ENCODE measurements around the gene ADAMTS15. TPM values are rescaled to one million over a fixed set of nuclear protein-coding genes. Genes with fewer than 3 reads are reported as not detected.
A peak's percentile ranks its signal among the peaks of the same experiment; 100 is the strongest.

The ADAMTS15 gene
- total RNA-seq, 2 experiments from 2014 or later, result not detected

- ATAC-seq (no peak), DNase-seq (no peak)
- H3K27ac Mint-ChIP-seq, result no peak overlapping the region
- TF ChIP-seq CTCF (IDR thresholded peaks at IDR 0.05), result no peak
- no peaks in the 10 kb centered on the region for H3K9me3 Mint-ChIP-seq
- H3K36me3 Mint-ChIP-seq (ENCODE audit: low read depth), result no peaks in the 10 kb centered on the region
- H3K27me3 Mint-ChIP-seq, result peaks cover 45% of the 10 kb centered on the region
- CTCF ChIA-PET, result interaction anchor here (0.7 to 10.6 kb wide), 2 partner anchors 216 to 431 kb away, joined by 3 to 279 read pairs; no protein-coding TSS in a partner anchor
- intact Hi-C loops (cut with micrococcal nuclease), result no loop called here
- POLR2A ChIA-PET, result interaction anchor here (0.7 kb wide), 1 partner anchor 22 kb away, joined by 3 read pairs; no protein-coding TSS in a partner anchor
- peaks cover 7% of the 10 kb centered on the region for H3K4me1 Mint-ChIP-seq (ENCODE audit: low read depth)
- H3K4me3 Mint-ChIP-seq, result no peak overlapping the region
These were observed 19.2 kb upstream of the ADAMTS15 start for GRCh38 chr11:130429120-130429681.

GRCh38 chr11:130429983-130430382, 18.5 kb upstream of the ADAMTS15 start:
- ChIA-PET POLR2A (no interaction called here), CTCF (interaction anchor here (0.6 to 10.6 kb wide), 5 partner anchors 13 to 440 kb away, joined by 3 to 279 read pairs (median 4); no protein-coding TSS in a partner anchor)
- DNase-seq (no peak), ATAC-seq (no peak)
- no peak for TF ChIP-seq CTCF (IDR thresholded peaks at IDR 0.05)
- intact Hi-C loops (cut with micrococcal nuclease), result loop anchor here (5.0 kb wide), 1 partner anchor 218 kb away; no protein-coding TSS in a partner anchor
- H3K4me1 Mint-ChIP-seq (ENCODE audit: low read depth), result peaks cover 7% of the 10 kb centered on the region
- H3K36me3 Mint-ChIP-seq (ENCODE audit: low read depth), result no peaks in the 10 kb centered on the region
- no peaks in the 10 kb centered on the region for H3K9me3 Mint-ChIP-seq
- H3K4me3 Mint-ChIP-seq, result no peak overlapping the region
- peaks cover 43% of the 10 kb centered on the region for H3K27me3 Mint-ChIP-seq
- no peak overlapping the region for H3K27ac Mint-ChIP-seq

DNA sequence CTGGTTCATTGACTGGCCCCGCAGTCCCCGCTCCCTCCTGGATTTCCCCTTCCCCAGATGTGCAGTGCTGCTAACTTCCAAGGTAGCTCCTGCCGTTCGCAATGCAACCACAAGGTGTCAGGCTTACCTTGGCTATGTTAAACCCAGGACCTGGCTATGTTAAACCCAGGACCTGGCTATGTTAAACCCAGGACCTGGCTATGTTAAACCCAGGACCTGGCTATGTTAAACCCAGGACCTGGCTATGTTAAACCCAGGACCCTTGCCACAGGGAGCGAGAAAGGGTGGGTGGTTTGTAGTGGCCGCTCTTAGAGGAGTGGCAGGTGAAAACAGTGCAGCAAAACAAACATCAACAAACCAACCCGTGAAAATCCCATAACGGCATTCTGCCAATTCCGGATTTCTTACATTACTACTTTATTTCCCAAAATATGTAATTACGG, 17.1 kb upstream of the ADAMTS15 start:
- ATAC-seq (peak; percentile 64), DNase-seq (peak; percentile 86)
- CTCF ChIA-PET, result interaction anchor here (0.7 to 10.6 kb wide), 22 partner anchors 10 to 478 kb away, joined by 3 to 279 read pairs (median 4); no protein-coding TSS in a partner anchor
- POLR2A ChIA-PET, result no interaction called here
- peaks cover 40% of the 10 kb centered on the region for H3K27me3 Mint-ChIP-seq
- peaks cover 7% of the 10 kb centered on the region for H3K4me1 Mint-ChIP-seq (ENCODE audit: low read depth)
- H3K27ac Mint-ChIP-seq, result no peak overlapping the region
- no peaks in the 10 kb centered on the region for H3K9me3 Mint-ChIP-seq
- no peaks in the 10 kb centered on the region for H3K36me3 Mint-ChIP-seq (ENCODE audit: low read depth)
- TF ChIP-seq CTCF (IDR thresholded peaks at IDR 0.05), result peak; percentile 64
- intact Hi-C loops (cut with micrococcal nuclease), result loop anchor here (5.0 kb wide), 1 partner anchor 219 kb away; no protein-coding TSS in a partner anchor
- no peak overlapping the region for H3K4me3 Mint-ChIP-seq

- Mint-ChIP-seq H3K4me3 (no peak overlapping the region), H3K9me3 (no peaks in the 10 kb centered on the region), H3K27me3 (peaks cover 36% of the 10 kb centered on the region), H3K4me1 (ENCODE audit: low read depth) (peaks cover 7% of the 10 kb centered on the region), H3K27ac (no peak overlapping the region), H3K36me3 (ENCODE audit: low read depth) (no peaks in the 10 kb centered on the region)
- no peak for TF ChIP-seq CTCF (IDR thresholded peaks at IDR 0.05)
- CTCF ChIA-PET, result interaction anchor here (0.7 to 10.6 kb wide), 21 partner anchors 11 to 468 kb away, joined by 3 to 279 read pairs (median 4); no protein-coding TSS in a partner anchor
- intact Hi-C loops (cut with micrococcal nuclease), result loop anchor here (5.0 kb wide), 1 partner anchor 220 kb away; no protein-coding TSS in a partner anchor
- no peak for ATAC-seq
- no peak for DNase-seq
- POLR2A ChIA-PET, result no interaction called here
These were observed 16.6 kb upstream of the ADAMTS15 start for GRCh38 chr11:130431801-130432200.

DNA sequence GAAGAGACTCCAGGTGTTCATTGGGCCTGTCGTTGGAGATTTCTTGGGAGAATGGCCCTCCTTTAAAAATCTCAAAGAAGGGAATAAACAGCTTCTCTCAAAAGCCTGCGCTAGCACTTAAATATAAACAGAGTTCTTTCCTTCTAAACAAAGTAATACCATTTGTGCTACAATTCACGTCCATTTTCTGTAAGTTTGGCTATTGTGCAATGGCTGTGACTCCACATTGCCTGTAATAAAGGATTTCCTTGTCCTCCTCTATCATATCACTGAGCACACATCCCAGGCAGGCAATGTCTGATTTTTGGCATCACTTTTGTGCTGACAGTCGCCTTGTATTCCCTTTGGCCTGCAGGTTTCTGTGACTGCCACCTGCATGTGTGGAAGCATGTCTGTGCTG, 15.1 kb upstream of the ADAMTS15 start:
- intact Hi-C loops (cut with micrococcal nuclease), result loop anchor here (5.0 kb wide), 1 partner anchor 221 kb away; no protein-coding TSS in a partner anchor
- Mint-ChIP-seq H3K4me1 (ENCODE audit: low read depth) (peaks cover 5% of the 10 kb centered on the region), H3K27ac (no peak overlapping the region), H3K4me3 (no peak overlapping the region), H3K9me3 (no peaks in the 10 kb centered on the region), H3K36me3 (ENCODE audit: low read depth) (no peaks in the 10 kb centered on the region), H3K27me3 (peaks cover 28% of the 10 kb centered on the region)
- ChIA-PET POLR2A (no interaction called here), CTCF (interaction anchor here (0.6 to 10.6 kb wide), 14 partner anchors 9 to 647 kb away, joined by 3 to 279 read pairs (median 6); partner anchors contain the start of gene SNX19)
- no peak for DNase-seq
- no peak for ATAC-seq
- no peak for TF ChIP-seq CTCF (IDR thresholded peaks at IDR 0.05)
